NCI-H128 (cell line): ENCODE results near the gene PDZRN4.

Experiments
- DNase-seq: peaks from one replicate; lab custom pipeline; 2025; ENCODE audit not compliant: unreplicated experiment; lab: John Stamatoyannopoulos, UW

PDZRN4 gene

DNA sequence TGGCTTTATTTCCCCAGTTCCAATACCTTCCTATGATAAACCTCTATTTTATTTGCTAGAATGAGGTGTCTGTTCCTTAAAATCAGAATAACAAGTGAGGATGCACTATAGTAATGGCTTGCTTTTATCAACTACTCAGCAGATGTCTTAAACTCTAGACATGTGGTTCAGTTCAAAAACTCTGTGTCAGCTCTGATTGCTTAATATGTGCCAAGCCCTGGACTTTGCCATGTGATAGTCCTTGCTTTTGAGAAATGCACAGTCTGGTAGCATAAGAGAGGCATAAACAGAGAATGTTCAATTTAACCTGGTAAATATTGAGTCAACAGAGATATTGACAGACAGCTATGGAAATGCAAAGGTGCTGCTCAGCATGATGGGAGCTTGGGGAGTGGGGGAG is 254.8 kb downstream of the PDZRN4 start:
- no peak for DNase-seq

DNA sequence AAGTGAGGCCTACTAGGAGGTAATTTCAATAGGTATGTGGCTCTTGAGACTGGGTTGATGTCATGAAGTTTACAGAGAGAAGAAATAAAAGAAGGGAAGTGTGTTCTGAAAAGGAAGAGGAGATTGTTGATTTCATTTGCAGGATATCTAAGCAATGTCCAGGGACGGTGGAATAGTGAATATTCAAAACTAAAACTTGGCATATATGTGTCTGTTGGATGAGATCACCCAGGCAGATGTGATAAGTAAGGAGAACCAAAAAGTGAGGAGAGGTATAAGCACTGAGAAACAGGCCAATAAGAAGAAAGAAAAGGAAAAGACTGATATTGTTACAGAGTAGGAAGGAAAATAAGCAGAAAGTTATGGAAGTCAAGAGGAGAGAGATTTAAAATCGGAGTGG is 255.6 kb downstream of the PDZRN4 start:
- no peak for DNase-seq

DNA sequence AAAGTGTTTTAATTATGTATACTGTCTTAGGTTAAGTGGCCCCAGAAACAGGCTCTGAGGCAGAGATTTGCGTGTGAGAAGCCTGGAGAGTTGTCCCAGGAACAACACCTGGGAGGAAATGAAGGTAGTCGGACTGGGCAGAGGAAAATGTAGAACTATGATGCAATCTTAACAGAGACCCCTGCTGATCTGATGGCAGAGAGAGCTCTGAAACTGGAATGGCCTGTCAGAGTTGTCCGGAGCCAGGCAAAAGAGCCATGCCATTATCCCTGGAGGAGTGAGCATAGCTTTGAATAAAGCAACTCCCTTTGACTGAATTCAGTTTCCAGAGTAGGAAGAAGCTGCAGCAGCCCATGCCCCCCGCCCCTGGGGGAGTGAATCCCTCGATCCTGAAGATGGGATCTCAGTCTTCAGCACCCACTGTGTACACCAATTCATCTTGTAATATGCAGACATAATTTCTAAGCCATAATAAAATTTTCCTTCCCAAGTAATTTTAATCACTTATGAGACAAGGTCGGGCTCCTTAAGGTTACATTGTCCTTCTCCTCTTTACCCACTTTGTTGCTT is 264.8 kb downstream of the PDZRN4 start:
- DNase-seq: no peak

- no peak for DNase-seq
Observed at GRCh38 chr12:41453409-41453808, 265.3 kb downstream of the PDZRN4 start.

- no peak for DNase-seq
Observed at GRCh38 chr12:41459111-41459905, 271.2 kb downstream of the PDZRN4 start.

DNA sequence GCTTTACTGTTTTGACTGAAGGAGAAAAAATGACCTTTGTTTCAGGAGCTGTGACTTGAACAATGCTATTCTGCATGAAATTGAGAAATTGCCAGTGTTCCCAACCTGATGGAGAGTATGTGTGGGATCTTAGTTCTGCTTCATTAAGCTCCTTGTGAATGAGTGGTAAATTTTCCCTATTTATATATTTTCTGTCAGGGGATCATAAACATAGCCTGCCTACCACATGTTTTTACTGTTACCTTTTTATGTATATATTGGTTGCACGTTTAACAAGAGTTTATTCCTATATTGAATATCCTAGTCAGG is 271.7 kb downstream of the PDZRN4 start:
- DNase-seq: no peak

DNA sequence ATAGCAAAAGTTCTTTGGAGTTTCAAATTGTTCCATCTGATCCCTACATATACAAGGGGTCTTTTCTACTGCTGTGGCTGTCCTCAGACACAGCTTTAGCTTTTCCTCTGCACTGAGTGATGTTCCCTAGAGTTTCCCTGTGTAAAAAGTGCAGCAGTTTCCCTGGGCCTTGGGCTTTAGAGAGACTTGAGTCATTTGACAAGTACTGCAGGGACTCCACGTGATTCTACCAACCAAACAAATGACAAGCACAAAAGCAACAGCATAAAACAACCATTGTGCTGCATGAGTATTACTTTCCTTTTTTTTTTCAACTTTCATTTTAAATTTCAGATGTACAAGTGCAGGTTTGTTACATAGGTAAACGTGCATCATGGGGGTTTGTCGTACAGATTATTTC is 272.8 kb downstream of the PDZRN4 start:
- DNase-seq: no peak

GRCh38 chr12:41462312-41462711 is 274.2 kb downstream of the PDZRN4 start:
- no peak for DNase-seq

DNA sequence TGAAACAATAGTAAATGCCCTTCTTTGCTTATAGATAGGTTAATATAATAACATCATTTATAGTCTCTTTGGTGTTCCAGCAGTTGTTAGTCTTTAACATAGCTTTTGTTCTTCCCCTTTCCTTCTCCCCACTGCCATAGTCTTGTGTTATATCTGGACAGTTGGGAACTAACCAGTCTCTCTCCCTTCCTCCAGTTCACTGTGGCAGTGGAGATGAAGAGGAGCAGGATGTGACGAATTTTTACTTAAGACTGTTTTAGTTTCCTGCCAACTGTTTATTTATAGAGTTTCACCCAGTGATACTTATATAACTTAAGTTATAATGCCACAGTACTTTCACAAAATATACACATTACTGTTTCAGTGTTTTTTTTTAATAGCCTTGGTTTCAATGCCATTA is 277.4 kb downstream of the PDZRN4 start:
- no peak for DNase-seq

DNA sequence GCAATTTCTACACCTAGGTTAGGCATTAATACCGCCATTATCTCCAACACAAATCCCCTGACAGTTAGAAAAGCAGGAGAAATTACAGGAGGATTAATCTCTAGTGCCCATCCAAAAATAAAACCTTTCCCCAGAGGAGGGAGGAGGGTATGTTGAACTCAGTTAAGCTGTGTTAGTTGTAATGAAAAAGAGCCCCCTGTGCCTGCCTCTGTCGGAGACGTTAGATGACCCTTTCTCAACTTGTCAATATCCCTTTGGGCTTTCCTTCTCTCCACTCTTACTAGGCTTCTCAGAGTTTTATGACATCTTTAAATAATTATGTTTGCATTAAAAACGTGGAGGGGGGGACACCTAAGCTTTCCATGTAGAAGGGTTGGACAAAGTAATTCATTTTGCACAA is 278.2 kb downstream of the PDZRN4 start:
- no peak for DNase-seq

DNA sequence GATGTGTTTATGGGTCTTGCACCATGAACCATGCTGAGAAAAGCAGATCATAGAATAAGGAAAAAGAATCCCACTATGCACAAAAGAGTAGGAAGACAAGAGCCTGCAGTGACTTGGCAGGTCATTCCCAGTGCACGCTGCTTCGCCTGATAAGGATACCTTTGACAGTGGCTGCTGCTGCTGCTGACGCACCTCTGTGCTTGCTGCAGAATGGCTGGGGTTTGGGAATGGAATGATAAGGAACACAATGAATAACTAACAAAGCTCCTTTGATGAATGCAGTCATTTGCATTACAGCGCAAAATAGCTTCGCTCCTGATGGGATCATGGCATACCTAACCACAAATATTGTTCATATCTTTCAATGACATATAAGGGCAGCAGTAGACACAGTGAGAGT is 278.7 kb downstream of the PDZRN4 start:
- DNase-seq: no peak

- no peak for DNase-seq
Observed at GRCh38 chr12:41467591-41468325, 279.6 kb downstream of the PDZRN4 start.

- DNase-seq: no peak
Observed at GRCh38 chr12:41468341-41468740, 280.2 kb downstream of the PDZRN4 start.

- no peak for DNase-seq
Observed at GRCh38 chr12:41468756-41469155, 280.6 kb downstream of the PDZRN4 start.

- DNase-seq: no peak
Observed at GRCh38 chr12:41473441-41473840, 285.3 kb downstream of the PDZRN4 start.

DNA sequence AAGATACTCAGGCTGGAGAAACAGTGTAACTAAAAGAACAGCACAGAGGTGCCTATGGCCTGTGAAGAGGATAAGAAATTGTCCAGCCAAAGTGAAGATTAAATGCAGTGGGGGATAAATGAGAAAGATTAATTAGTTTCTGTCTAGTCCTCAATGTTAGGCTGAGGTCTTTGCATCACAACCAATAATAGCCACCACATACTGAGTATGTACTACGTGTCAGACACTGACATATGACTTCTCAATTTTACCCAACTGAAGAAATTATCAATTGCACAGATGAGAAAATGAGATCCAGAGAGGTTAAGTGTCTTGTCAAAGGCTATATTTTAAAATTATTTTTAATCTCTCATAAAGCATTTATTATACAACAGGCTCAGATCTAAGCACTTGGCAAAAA is 285.9 kb downstream of the PDZRN4 start:
- no peak for DNase-seq

GRCh38 chr12:41476499-41477439 is 288.6 kb downstream of the PDZRN4 start:
- DNase-seq: peak; percentile 78

DNA sequence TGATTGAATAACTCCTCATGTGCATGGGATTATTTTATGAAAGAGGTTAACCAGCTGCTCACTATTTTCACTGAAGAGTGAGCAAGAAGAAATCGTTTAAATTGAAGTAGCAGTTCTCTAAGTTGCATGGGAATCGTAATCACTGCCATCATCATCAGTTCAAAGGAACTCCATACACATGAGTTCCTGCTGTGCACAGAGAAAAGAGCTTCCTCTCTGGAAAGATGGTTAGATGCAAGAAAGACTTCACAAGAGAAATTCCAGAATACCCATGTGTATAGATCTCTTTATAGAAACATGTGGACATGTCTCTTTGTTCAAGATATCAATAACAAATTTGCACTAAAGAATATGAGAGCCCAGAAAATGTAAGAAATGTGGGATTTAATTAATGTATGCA is 291.3 kb downstream of the PDZRN4 start:
- no peak for DNase-seq

DNA sequence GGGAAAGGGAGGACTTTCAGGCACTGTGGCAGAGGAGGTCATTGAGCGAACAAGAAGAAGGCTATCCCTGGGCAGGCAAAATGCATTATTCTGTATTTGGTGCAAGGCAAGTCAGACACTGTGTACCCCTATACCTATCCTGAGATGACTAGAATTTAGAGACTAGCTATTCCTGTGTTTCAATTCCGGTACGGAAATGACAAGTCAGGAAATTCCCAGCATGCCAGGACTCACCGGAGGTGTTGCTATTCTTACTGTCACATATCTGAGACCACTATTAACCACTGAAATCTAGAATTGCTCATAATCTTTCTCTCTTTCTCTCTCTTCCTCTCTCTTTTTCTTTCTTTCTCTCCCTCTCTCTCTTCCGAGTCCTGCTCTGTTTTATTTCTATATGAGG is 297.1 kb downstream of the PDZRN4 start:
- no peak for DNase-seq

DNA sequence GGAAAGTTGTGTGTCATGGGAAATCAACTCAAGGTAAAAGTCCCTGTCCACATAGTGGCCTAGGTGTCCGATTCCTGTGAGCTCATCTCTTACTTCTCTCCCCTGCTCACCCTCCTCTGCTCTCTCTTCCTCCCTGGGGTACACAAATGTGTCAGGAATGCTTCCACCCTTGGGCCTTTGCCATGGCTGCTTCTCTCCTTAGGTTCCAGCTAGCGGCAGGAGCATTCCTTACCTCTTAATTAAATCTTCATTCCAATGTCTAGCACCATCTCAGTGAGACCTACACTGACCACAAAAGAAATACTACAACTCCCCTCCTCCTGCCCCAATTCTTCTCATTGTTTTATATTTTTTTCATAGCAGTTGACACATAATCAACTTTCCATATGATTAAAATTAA is 298.6 kb downstream of the PDZRN4 start:
- DNase-seq: no peak

DNA sequence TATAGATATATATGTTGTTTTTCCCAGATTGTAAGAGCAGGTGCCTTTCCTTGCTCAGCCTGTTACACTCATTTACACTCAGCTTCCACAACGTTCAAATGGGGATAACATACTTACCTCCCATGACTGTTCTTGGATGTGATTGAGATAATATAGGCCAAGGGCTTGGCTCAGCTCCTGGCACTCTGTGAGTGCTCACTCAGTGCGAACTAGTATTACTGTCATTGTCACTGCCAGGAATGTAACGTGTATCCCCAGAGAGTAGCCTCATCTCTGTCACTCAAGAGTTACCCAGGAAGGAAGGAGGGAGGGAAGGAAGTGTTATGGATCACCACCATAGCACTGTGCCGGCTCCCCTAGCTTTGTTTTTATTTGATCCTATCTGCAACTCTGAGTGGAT is 307.9 kb downstream of the PDZRN4 start:
- DNase-seq: no peak
